GM15510 (cell line): Measurements from ENCODE around the gene RXRA.

Source experiments
- POLR2A ChIP-seq: IDR thresholded peaks from 3 replicates; pipeline ENCODE4 v1.6.1; 2011; ENCODE audit warnings: borderline replicate concordance; ENCODE audit not compliant: insufficient read length; ENCODE audit errors: extremely low read depth

The RXRA gene

GRCh38 chr9:134427153-134427782, 101.0 kb downstream of the RXRA start:
- no peak for TF ChIP-seq POLR2A

DNA sequence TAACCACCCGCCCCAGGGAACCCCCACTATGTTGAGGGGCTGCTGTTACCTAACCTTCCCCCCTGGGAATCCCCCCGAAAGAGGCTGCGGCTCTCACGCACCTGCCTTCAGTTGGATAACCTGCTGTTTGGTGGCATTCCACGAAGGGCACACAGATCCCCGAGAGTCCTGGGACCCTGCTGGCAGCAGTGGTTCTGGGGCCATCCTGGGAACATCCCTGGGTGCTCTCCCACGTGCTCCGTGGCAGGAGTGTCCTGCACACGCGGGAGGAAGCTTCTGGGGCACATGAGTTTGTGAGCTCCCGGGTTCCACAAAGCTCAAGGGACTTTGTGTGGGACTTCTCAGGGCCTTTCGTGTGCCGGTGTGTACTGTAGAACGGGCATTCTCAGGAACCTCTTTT, 102.3 kb downstream of the RXRA start:
- no peak for TF ChIP-seq POLR2A

GRCh38 chr9:134429007-134429406, 102.8 kb downstream of the RXRA start:
- no peak for TF ChIP-seq POLR2A

DNA sequence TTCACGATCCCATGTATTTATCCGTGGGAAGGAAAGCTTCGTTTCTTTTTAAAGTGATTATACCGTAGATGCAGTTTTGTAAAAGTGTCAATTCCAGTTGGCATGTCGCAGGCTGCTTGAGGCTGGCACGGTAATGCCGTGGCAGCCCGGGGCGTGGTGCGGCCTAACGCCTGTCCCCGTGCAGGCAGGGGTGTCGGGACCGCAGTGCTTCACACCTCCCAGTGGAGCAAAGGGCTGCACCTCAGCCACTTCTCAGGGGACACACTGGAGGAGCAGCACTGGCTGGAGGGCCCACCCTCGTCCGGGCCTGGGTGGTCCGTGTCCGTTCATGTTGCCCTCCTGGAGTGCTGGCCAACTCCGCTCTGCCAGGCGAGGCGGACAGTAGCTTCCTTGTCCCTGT, 103.2 kb downstream of the RXRA start:
- no peak for TF ChIP-seq POLR2A

GRCh38 chr9:134431095-134431494, 104.8 kb downstream of the RXRA start:
- TF ChIP-seq POLR2A: no peak

DNA sequence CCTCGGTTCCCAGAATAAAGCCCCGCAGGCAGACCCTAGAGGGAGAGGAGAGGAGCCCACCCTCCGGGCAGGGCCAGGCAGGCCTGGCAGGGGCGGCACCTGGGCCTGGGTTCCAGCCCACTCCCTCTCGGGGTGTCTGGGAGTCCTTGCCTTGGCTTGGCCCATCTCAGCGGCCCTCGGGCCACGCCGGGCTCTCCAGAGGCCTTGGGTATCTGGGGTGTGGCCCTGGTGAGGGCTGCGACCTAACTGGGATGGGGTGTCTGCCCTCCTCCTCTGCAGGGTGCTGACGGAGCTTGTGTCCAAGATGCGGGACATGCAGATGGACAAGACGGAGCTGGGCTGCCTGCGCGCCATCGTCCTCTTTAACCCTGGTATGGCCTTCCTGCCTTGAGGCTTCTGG, 105.4 kb downstream of the RXRA start:
- no peak for TF ChIP-seq POLR2A

DNA sequence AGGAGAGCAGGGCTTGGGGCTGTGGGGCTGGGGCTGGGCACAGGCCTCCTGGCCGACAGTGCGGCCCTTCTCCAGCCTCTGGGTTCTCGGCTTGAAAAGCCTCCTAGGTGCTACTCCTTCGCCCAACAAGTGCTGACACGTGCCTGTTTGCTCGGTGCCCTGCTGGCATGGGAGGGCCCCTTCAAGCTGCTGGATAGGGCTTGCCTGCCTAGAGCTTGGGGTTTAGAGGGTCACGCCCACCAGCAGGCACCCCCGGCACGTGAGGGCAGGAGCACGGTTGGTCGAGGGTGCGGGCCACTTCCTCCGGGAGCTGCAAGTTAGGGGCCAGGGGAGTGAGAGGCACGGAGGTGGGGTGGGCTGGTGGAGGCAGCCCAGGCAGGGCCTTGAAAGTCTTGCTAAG, 106.2 kb downstream of the RXRA start:
- no peak for TF ChIP-seq POLR2A

DNA sequence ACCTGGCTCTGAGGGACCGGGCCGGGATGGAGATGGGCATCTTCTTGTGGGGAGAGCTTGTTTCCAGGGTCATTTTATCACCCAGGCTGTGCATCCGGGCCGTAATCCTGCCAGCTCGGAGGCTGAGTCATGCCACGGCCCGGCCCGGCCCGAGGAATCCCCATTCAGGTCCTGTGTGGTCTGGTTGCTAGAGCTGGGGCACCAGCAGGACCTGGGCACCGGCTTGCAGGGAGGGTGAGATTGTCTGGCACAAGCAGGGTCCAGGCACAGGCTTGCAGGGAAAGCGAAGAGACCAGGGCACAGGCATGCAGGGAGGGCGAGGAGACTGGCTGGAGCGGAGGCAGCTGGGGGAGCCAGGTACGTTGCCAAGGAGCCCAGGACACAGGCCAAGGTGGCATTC, 106.8 kb downstream of the RXRA start:
- TF ChIP-seq POLR2A: no peak

GRCh38 chr9:134433909-134434882, 107.9 kb downstream of the RXRA start:
- TF ChIP-seq POLR2A: no peak

DNA sequence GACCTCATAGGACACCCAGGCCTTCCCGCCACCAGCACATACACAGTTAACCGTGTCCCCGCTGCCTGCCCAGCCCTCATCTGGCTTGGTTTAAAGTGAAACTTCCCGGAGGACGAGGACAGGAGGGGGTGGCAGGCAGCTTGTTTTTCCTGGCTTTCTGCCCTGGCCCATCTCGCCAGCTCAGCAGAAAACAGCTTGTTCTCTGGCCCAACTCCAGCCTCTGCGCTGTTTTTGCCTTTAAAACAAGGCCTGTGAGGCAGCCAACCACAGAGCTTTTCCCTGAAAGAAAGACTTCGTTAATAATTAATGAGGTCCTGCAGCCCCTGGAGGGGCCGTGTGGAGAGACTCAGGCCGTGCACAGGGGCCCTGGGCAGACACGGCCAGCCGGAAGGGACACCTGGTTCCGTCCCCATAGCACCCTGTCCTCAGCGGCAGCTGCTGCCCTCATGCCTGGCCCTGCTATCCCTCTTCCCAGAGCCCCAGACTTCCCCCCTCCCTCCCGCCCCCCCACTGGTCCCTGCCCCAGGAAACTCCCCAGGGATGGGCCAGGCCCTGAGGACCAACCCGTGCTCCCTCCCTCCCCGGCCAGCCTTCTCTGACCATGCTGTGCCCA, 108.7 kb downstream of the RXRA start:
- TF ChIP-seq POLR2A: no peak

DNA sequence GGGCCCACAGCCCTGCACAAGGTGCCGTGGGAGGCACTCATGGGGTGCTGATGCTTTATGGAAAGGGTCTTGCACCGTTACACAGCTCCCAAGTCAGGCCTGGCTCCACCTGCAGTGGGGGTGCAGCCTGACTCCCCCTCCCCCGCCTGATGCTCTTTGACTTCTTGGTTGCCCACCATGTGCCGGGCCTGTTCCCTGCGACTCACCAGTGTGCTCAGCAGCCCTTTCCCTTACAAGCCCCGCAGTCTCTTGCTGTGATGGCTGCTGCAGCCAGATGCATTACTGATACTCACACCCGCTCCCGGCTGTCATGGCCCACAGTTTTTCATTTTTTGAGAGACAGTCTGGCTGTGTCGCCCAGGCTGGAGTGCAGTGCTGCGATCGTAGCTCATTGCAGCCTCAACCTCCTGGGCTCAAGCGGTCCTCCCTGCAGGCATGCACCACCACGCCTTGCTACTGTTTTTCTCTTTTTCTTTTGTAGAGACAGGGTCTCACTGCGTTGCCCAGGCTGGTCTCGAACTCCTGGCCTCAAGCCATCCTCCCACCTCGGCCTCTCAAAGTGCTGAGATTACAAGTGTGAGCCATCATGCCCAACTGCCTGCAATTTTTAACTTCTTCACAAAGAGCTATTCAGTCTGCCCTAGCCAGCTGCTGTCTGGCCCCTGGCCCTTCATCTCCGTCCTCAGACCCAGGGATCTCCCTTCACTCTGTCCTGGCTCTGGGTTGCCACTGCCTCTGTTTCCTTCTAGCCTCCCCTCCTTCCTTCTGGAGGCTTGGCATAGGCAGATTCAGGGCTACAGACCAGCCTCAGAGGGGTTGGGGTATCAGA, 109.5 kb downstream of the RXRA start:
- TF ChIP-seq POLR2A: no peak

DNA sequence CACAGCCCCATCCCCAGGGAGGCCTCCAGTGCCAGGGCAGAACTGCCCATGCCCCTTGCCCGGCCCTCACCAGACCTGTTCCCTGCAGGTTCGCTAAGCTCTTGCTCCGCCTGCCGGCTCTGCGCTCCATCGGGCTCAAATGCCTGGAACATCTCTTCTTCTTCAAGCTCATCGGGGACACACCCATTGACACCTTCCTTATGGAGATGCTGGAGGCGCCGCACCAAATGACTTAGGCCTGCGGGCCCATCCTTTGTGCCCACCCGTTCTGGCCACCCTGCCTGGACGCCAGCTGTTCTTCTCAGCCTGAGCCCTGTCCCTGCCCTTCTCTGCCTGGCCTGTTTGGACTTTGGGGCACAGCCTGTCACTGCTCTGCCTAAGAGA, 110.1 kb downstream of the RXRA start:
- no peak for TF ChIP-seq POLR2A

DNA sequence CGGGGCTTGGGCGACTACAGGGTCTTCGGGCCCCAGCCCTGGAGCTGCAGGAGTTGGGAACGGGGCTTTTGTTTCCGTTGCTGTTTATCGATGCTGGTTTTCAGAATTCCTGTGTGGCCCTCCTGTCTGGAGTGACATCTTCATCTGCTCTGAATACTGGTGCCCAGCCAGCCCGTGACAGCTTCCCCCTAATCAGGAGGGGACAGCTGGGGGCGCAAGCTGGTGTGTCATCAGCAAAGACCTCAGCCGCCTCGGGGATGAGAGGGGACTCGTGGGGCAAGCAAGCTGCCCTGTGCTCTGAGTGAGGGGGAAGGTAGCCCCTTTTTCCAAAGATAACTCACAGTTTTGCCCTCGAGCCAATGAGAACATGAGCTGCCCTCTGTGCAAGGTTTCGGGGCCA, 110.7 kb downstream of the RXRA start:
- no peak for TF ChIP-seq POLR2A

DNA sequence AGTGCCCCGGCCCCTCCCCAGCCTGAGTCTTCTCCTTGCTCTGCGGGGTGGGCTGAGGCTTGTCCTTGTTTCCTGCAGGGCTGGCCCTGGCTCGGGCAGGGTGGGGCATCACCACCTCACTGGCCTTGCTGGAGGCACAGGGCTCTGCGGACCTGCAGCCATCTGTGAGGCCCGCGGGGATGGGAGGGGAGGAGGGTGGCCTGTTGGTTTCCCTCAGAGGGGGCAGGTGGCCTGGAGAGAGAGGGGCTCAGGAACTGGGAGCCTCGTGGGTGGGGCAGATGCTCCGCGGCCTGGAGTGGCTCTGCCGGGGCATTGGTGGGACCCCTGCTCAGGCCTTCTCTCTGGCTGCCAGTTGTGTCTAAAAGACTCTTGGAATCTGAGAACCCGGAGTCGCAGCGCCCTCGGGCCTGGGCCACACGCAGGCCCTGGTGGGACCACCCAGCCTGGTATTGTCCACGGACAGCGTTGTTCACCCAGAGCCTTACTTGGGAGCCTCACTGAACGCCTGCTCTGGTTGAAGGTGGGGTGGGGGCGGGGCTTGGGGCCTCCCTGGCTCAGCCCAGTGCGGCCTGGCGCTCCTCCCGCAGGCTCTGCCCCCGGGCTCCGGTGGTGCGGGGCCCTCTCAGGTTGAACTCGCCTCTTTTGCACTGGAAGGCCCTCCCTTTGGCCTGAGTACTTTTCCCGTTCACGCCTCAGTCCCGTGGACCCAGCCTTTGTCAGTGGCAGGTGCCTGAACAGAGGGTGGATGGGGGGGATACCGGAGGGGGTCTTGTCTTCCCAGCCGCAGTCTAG, 111.3 kb downstream of the RXRA start:
- no peak for TF ChIP-seq POLR2A

DNA sequence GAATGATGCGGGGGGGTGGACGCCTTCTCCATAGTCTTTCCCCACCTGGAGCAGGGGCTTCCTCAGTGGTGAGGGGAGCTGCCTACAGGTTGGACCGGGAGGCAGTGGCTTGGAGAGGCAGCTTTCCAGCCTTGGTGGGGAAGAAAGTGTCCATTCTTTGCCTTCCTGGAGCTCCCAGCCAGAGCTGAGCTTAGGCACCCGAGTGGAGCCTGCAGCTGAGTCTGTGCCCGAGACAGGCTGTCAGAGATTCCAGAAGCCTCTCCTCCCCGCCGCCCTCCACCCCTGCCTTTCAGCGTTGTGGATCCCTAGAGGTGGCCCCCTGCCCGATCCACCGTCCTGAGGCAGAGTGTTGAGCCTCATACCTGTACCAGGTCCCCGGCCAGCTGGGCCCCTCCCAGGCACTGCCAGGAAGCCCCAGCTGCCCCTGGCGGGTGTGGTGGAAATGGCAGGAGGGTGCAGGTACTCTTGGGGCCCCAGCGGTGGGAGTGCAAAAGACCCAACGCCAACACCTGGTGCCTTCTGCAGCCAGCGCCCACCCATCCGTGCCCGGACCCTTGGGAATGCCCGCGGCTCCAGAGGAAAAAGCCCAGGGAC, 112.0 kb downstream of the RXRA start:
- TF ChIP-seq POLR2A: no peak

GRCh38 chr9:134439368-134439784, 113.1 kb downstream of the RXRA start:
- TF ChIP-seq POLR2A: no peak
